Prostate gland (tissue), 2 donors: ENCODE results near the gene GARIN1A.

ENCODE experiments used
- CTCF ChIP-seq, 4 experiments: fragments of 200-600 bp in 2 of 4; fragments of 450-650 bp in 2 of 4; sonication (generic) in 2 of 4; IDR thresholded peaks; 1 replicate in 3 of 4; 2 replicates in 1 of 4; pipeline ENCODE4 v1.5.1; 2016 to 2019; ENCODE audit warnings: antibody characterized with exemption in 4 of 4, mild to moderate bottlenecking in 2 of 4, moderate library complexity in 2 of 4
- POLR2A ChIP-seq: fragments of 450-650 bp; IDR thresholded peaks from one replicate; pipeline ENCODE4 v1.6.1; 2016; ENCODE audit warnings: antibody characterized with exemption, mild to moderate bottlenecking
- POLR2AphosphoS5 ChIP-seq: sonication (generic); formaldehyde crosslinking; IDR thresholded peaks from one replicate; pipeline ENCODE4 v1.6.1; 2017; ENCODE audit warnings: antibody characterized with exemption

GRCh38 chr7:128679920-128680319, 7.8 kb downstream of the GARIN1A start:
- TF ChIP-seq CTCF (IDR thresholded peaks at IDR 0.05) (no peak), POLR2AphosphoS5 (no peak), POLR2A (no peak)
